Mucosa of stomach (tissue), 1 donor: Measurements from ENCODE around the gene KHNYN.

Source experiments
- H3K27me3 ChIP-seq: one replicate; pipeline ENCODE4 v1.7.0; 2013; ENCODE audit warnings: mild to moderate bottlenecking, low read length; ENCODE audit not compliant: control insufficient read depth, insufficient read depth
- H3K36me3 ChIP-seq: one replicate; pipeline ENCODE4 v1.7.0; 2013; ENCODE audit warnings: low read length; ENCODE audit not compliant: control insufficient read depth, insufficient read depth
- H3K4me1 ChIP-seq: one replicate; pipeline ENCODE4 v1.7.0; 2013; ENCODE audit warnings: mild to moderate bottlenecking, low read length; ENCODE audit not compliant: control insufficient read depth, insufficient read depth
- H3K4me3 ChIP-seq: one replicate; pipeline ENCODE4 v1.7.0; 2013; ENCODE audit warnings: low read length
- H3K9ac ChIP-seq: one replicate; pipeline ENCODE4 v1.7.0; 2013; ENCODE audit warnings: mild to moderate bottlenecking, low read length, moderate library complexity
- H3K9me3 ChIP-seq: one replicate; pipeline ENCODE4 v1.7.0; 2013; ENCODE audit warnings: mild to moderate bottlenecking, low read length, moderate library complexity; ENCODE audit not compliant: control insufficient read depth
- donor health status: Pancreatic carcinoma.

Gene KHNYN

GRCh38 chr14:24406416-24406815, 23.3 kb upstream of the KHNYN start:
- Histone ChIP-seq H3K4me1 (peaks cover 7% of the 10 kb centered on the region), H3K27me3 (no peaks in the 10 kb centered on the region), H3K36me3 (peaks cover 6% of the 10 kb centered on the region), H3K9ac (no peak overlapping the region), H3K4me3 (no peak overlapping the region), H3K9me3 (no peaks in the 10 kb centered on the region)

GRCh38 chr14:24407608-24408325, 22.0 kb upstream of the KHNYN start:
- Histone ChIP-seq H3K4me3 (no peak overlapping the region), H3K36me3 (peaks cover 6% of the 10 kb centered on the region), H3K27me3 (no peaks in the 10 kb centered on the region), H3K9me3 (no peaks in the 10 kb centered on the region), H3K4me1 (no peaks in the 10 kb centered on the region), H3K9ac (no peak overlapping the region)

- H3K27me3 ChIP-seq, result no peaks in the 10 kb centered on the region
- H3K4me1 ChIP-seq, result no peaks in the 10 kb centered on the region
- no peak overlapping the region for H3K9ac ChIP-seq
- peaks cover 6% of the 10 kb centered on the region for H3K36me3 ChIP-seq
- no peaks in the 10 kb centered on the region for H3K9me3 ChIP-seq
- no peak overlapping the region for H3K4me3 ChIP-seq
These were observed 21.0 kb upstream of the KHNYN start for GRCh38 chr14:24408764-24409163.

- Histone ChIP-seq H3K9ac (no peak overlapping the region), H3K4me1 (no peaks in the 10 kb centered on the region), H3K27me3 (no peaks in the 10 kb centered on the region), H3K36me3 (peaks cover 6% of the 10 kb centered on the region), H3K4me3 (no peak overlapping the region), H3K9me3 (no peaks in the 10 kb centered on the region)
These were observed 20.6 kb upstream of the KHNYN start for GRCh38 chr14:24409192-24409591.

DNA sequence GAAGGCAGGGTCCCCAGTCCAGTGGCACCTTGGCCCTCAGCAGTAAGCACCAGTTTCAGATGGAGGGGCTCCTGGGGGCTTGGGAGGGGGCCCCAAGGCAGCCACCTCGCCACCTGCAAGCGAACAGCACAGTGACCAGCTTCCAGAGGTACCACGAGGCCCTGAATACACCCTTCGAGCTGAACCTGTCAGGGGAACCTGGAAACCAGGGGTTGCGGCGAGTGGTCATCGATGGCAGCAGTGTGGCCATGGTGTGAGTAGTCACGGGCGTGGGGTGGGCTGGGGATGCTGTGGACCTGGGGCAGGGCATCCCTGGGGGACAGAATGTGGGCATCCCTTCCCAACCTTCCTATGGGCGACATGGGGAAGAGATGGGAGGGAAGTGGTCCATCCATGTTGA, 19.8 kb upstream of the KHNYN start:
- Histone ChIP-seq H3K4me1 (no peaks in the 10 kb centered on the region), H3K9ac (no peak overlapping the region), H3K36me3 (peaks cover 6% of the 10 kb centered on the region), H3K9me3 (no peaks in the 10 kb centered on the region), H3K4me3 (no peak overlapping the region), H3K27me3 (no peaks in the 10 kb centered on the region)

GRCh38 chr14:24411443-24412389, 18.0 kb upstream of the KHNYN start:
- no peak overlapping the region for H3K9ac ChIP-seq
- H3K4me1 ChIP-seq, result no peaks in the 10 kb centered on the region
- H3K9me3 ChIP-seq, result no peaks in the 10 kb centered on the region
- no peaks in the 10 kb centered on the region for H3K27me3 ChIP-seq
- peaks cover 6% of the 10 kb centered on the region for H3K36me3 ChIP-seq
- no peak overlapping the region for H3K4me3 ChIP-seq

GRCh38 chr14:24414077-24414476, 15.7 kb upstream of the KHNYN start:
- Histone ChIP-seq H3K9ac (no peak overlapping the region), H3K4me1 (peaks cover 20% of the 10 kb centered on the region), H3K9me3 (no peaks in the 10 kb centered on the region), H3K36me3 (peaks cover 5% of the 10 kb centered on the region), H3K4me3 (no peak overlapping the region), H3K27me3 (no peaks in the 10 kb centered on the region)

GRCh38 chr14:24414732-24415420, 14.9 kb upstream of the KHNYN start:
- Histone ChIP-seq H3K36me3 (no peaks in the 10 kb centered on the region), H3K9ac (no peak overlapping the region), H3K4me3 (no peak overlapping the region), H3K27me3 (no peaks in the 10 kb centered on the region), H3K4me1 (peaks cover 25% of the 10 kb centered on the region), H3K9me3 (no peaks in the 10 kb centered on the region)

DNA sequence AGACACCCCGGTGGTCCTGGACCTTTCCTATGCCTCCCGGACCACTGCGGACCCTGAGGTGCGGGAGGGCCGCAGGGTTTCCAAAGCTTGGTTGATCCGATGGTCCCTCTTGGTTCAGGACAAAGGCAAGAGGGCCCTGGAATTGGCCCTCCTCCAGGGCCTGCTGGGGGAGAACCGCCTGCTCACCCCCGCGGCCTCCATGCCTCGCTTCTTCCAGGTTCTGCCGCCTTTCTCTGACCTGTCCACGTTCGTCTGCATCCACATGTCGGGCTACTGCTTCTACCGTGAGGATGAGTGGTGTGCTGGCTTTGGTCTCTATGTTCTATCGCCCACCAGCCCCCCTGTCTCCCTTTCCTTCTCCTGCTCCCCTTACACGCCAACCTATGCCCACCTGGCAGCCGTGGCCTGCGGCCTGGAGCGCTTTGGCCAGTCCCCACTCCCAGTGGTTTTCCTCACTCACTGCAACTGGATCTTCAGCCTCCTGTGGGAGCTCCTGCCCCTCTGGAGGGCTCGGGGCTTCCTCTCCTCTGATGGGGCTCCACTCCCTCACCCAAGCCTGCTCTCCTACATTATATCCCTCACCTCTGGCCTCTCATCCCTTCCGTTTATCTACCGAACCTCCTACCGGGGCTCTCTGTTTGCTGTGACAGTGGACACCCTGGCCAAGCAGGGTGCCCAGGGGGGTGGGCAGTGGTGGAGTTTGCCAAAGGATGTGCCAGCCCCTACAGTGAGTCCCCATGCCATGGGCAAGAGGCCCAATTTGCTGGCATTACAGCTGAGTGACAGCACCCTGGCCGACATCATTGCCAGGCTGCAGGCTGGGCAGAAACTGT, 14.1 kb upstream of the KHNYN start:
- Histone ChIP-seq H3K36me3 (no peaks in the 10 kb centered on the region), H3K9ac (no peak overlapping the region), H3K27me3 (no peaks in the 10 kb centered on the region), H3K4me1 (peaks cover 25% of the 10 kb centered on the region), H3K9me3 (no peaks in the 10 kb centered on the region), H3K4me3 (no peak overlapping the region)

- Histone ChIP-seq H3K4me3 (no peak overlapping the region), H3K9ac (no peak overlapping the region), H3K9me3 (no peaks in the 10 kb centered on the region), H3K27me3 (no peaks in the 10 kb centered on the region), H3K36me3 (no peaks in the 10 kb centered on the region), H3K4me1 (peaks cover 28% of the 10 kb centered on the region)
These were observed 13.4 kb upstream of the KHNYN start for GRCh38 chr14:24416254-24416931.
